Sigmoid colon (tissue), 7 donors: ENCODE results near the gene SMARCE1. TPM values are rescaled to one million over a fixed set of nuclear protein-coding genes. Genes with fewer than 3 reads are reported as not detected.

Experiments used
- DNase-seq: peaks from one replicate; pipeline ENCODE4 v3.0.0-alpha.2; 2019
- H3K27ac ChIP-seq, 4 donors: fragments of 200-600 bp; sonication (generic); one replicate each; pipeline ENCODE4 v1.5.1; 2016 to 2019; ENCODE audit warnings: mild to moderate bottlenecking in 1 of 4
- H3K27me3 ChIP-seq, 3 donors: fragments of 200-600 bp; sonication (generic); one replicate each; pipeline ENCODE4 v1.5.1; 2019; ENCODE audit warnings: mild to moderate bottlenecking in 1 of 3
- H3K36me3 ChIP-seq, 4 donors: fragments of 200-600 bp; sonication (generic); one replicate each; pipeline ENCODE4 v1.5.1; 2016 to 2019
- H3K4me1 ChIP-seq, 4 donors: fragments of 200-600 bp; sonication (generic); one replicate each; pipeline ENCODE4 v1.5.1; 2017 to 2019
- H3K4me3 ChIP-seq, 4 donors: fragments of 200-600 bp; sonication (generic); one replicate each; pipeline ENCODE4 v1.5.1; 2017 to 2019; ENCODE audit warnings: mild to moderate bottlenecking in 2 of 4, moderate library complexity in 1 of 4
- H3K9me3 ChIP-seq, 4 donors: fragments of 200-600 bp in 3 of 4; sonication (generic) in 3 of 4; one replicate each; pipeline versions ENCODE4 v1.5.1 to v1.6.1; 2013 to 2019
- EP300 ChIP-seq, 4 donors: sonication (generic); formaldehyde crosslinking; IDR thresholded peaks; one replicate each; pipeline ENCODE4 v1.6.1; 2017; ENCODE audit warnings: antibody characterized with exemption in 4 of 4
- POLR2A ChIP-seq, 2 donors: fragments of 450-650 bp; IDR thresholded peaks; one replicate each; pipeline ENCODE4 v1.6.1; 2016; ENCODE audit warnings: antibody characterized with exemption in 2 of 2, mild to moderate bottlenecking in 2 of 2, moderate library complexity in 2 of 2
- POLR2AphosphoS5 ChIP-seq, 4 donors: sonication (generic); formaldehyde crosslinking; IDR thresholded peaks; one replicate each; pipeline ENCODE4 v1.6.1; 2017; ENCODE audit warnings: antibody characterized with exemption in 4 of 4
- WGBS, 2 donors: extraction: QIAGEN DNeasy Blood & Tissue Kit; methylation state at CpG; one replicate each; pipeline ENCODE4 v1.1.7; 2013; 5-methylcytosine and 5-hydroxymethylcytosine counted together
- intact Hi-C: fragments of 100-400 bp; cut with DNase I; formaldehyde crosslinking; loops from one replicate; pipeline ENCODE4 v1.15.1; 2023
- polyA plus RNA-seq, 3 donors: library from polyadenylated mRNA; stranded (reverse); fragments of 200-250 nt; gene quantifications; one replicate each; pipeline ENCODE4 v1.2.3, GENCODE V29; 2013
- total RNA-seq, 4 donors: library from RNA; depleted of rRNA; stranded (reverse); fragments of >200 nt; gene quantifications; one replicate each; pipeline ENCODE4 v1.1.0, GENCODE V29; 2016
- TF ChIP-seq, protein P1 (sequence below), 4 experiments: fragments of 450-650 bp in 3 of 4; fragments of 200-600 bp in 1 of 4; IDR thresholded peaks; one replicate each; pipeline ENCODE4 v1.5.1; 2016 to 2019; ENCODE audit warnings: antibody characterized with exemption in 4 of 4, mild to moderate bottlenecking in 3 of 4, moderate library complexity in 2 of 4
- donor health status: healthy with polysubstance abuse.
- donor health status: Bipolar disorder and iron deficiency.
- donor health status: healthy.

Gene SMARCE1
- total and polyA plus RNA-seq, 7 donors, result 68.2 to 120 (median 87.3) TPM

GRCh38 chr17:40600486-40601046, 47.1 kb downstream of the SMARCE1 start:
- DNase-seq, result no peak
- H3K36me3 ChIP-seq, result no peaks in the 10 kb centered on the region
- 54 to 71% methylated on average over 8 of the region's 8 CpGs for WGBS, 2 donors
- H3K4me1 ChIP-seq, result peaks cover 0 to 21% (median 14%) of the 10 kb centered on the region in 4 donors
- H3K4me3 ChIP-seq, result no peak overlapping the region
- no peak overlapping the region for H3K27ac ChIP-seq
- TF ChIP-seq, protein P1, sequence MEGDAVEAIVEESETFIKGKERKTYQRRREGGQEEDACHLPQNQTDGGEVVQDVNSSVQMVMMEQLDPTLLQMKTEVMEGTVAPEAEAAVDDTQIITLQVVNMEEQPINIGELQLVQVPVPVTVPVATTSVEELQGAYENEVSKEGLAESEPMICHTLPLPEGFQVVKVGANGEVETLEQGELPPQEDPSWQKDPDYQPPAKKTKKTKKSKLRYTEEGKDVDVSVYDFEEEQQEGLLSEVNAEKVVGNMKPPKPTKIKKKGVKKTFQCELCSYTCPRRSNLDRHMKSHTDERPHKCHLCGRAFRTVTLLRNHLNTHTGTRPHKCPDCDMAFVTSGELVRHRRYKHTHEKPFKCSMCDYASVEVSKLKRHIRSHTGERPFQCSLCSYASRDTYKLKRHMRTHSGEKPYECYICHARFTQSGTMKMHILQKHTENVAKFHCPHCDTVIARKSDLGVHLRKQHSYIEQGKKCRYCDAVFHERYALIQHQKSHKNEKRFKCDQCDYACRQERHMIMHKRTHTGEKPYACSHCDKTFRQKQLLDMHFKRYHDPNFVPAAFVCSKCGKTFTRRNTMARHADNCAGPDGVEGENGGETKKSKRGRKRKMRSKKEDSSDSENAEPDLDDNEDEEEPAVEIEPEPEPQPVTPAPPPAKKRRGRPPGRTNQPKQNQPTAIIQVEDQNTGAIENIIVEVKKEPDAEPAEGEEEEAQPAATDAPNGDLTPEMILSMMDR (IDR thresholded peaks at IDR 0.05), result no peak
- TF ChIP-seq POLR2A (IDR thresholded peaks at IDR 0.05) (no peak), EP300 (IDR thresholded peaks at IDR 0.05) (no peak), POLR2AphosphoS5 (IDR thresholded peaks at IDR 0.05) (no peak)
- intact Hi-C loops, result no loop called here
- H3K27me3 ChIP-seq, result no peaks in the 10 kb centered on the region
- no peaks in the 10 kb centered on the region for H3K9me3 ChIP-seq

DNA sequence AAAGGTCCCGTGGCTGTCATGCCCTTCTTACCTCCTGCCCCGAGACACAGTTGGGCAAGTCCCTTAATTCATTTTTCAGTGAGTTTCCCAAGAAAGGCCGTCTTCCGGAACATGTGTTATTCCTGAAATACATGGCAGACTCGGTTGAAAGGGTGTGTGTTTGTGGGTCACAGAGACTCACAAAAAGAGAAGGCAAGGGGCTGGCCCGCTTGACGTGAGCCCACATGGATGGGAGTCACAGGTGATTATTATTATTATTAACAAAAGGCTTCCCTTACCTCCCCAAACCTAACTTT, 48.2 kb downstream of the SMARCE1 start:
- Histone ChIP-seq H3K27ac (no peak overlapping the region), H3K27me3 (no peaks in the 10 kb centered on the region), H3K4me1 (peaks cover 0 to 21% (median 14%) of the 10 kb centered on the region in 4 donors), H3K9me3 (no peaks in the 10 kb centered on the region), H3K4me3 (no peak overlapping the region), H3K36me3 (no peaks in the 10 kb centered on the region)
- WGBS, 2 donors, result 67 to 80% methylated on average over 7 of the region's 7 CpGs
- intact Hi-C loops, result no loop called here
- no peak for DNase-seq
- no peak for TF ChIP-seq POLR2A (IDR thresholded peaks at IDR 0.05)
- no peak for TF ChIP-seq POLR2AphosphoS5 (IDR thresholded peaks at IDR 0.05)
- no peak for TF ChIP-seq EP300 (IDR thresholded peaks at IDR 0.05)
- TF ChIP-seq, protein P1 (IDR thresholded peaks at IDR 0.05), result no peak

- no peak for DNase-seq
- no peaks in the 10 kb centered on the region for H3K27me3 ChIP-seq
- 42 to 76% methylated on average over 20 of the region's 20 CpGs for WGBS, 2 donors
- no peaks in the 10 kb centered on the region for H3K36me3 ChIP-seq
- peaks cover 0 to 21% (median 14%) of the 10 kb centered on the region in 4 donors for H3K4me1 ChIP-seq
- no peak overlapping the region for H3K4me3 ChIP-seq
- intact Hi-C loops, result no loop called here
- H3K27ac ChIP-seq, result peak overlapping the region in 2 of 4 donors; percentile 4 to 17
- no peaks in the 10 kb centered on the region for H3K9me3 ChIP-seq
- TF ChIP-seq EP300 (IDR thresholded peaks at IDR 0.05) (peak in 1 of 4 donors; percentile 18), POLR2A (IDR thresholded peaks at IDR 0.05) (no peak), POLR2AphosphoS5 (IDR thresholded peaks at IDR 0.05) (no peak)
- TF ChIP-seq, protein P1 (IDR thresholded peaks at IDR 0.05), result no peak
These were observed 48.8 kb downstream of the SMARCE1 start for GRCh38 chr17:40598619-40599467.

- Histone ChIP-seq H3K4me3 (no peak overlapping the region), H3K36me3 (no peaks in the 10 kb centered on the region), H3K4me1 (peaks cover 0 to 19% (median 12%) of the 10 kb centered on the region in 4 donors), H3K27ac (peak overlapping the region in 1 of 4 donors; percentile 17), H3K9me3 (no peaks in the 10 kb centered on the region), H3K27me3 (no peaks in the 10 kb centered on the region)
- no peak for DNase-seq
- TF ChIP-seq POLR2A (IDR thresholded peaks at IDR 0.05), result no peak
- TF ChIP-seq EP300 (IDR thresholded peaks at IDR 0.05), result no peak
- TF ChIP-seq, protein P1 (IDR thresholded peaks at IDR 0.05), result no peak
- TF ChIP-seq POLR2AphosphoS5 (IDR thresholded peaks at IDR 0.05), result no peak
- 74 to 77% methylated on average over 5 of the region's 5 CpGs for WGBS, 2 donors
- intact Hi-C loops, result no loop called here
These were observed 49.4 kb downstream of the SMARCE1 start for GRCh38 chr17:40598301-40598618.
